Liver (tissue), 9 donors: ENCODE data around the gene EBLN2. TPM values are rescaled to one million over a fixed set of nuclear protein-coding genes. Genes with fewer than 3 reads are reported as not detected.

ENCODE experiments used
- DNase-seq: peaks from one replicate; pipeline ENCODE4 v3.0.0-alpha.2; 2017; ENCODE audit warnings: low spot score
- H3K27ac ChIP-seq, 2 donors: one replicate each; pipeline ENCODE4 v1.7.0; 2013; ENCODE audit warnings: inconsistent platforms in 2 of 2, low read length in 2 of 2, control low read depth in 1 of 2, low read depth in 1 of 2, mild to moderate bottlenecking in 1 of 2
- H3K27me3 ChIP-seq, 4 donors: one replicate each; pipeline versions ENCODE4 v1.6.1 to v1.7.0; 2013; ENCODE audit warnings: low read length in 3 of 4, inconsistent platforms in 1 of 4, mild to moderate bottlenecking in 1 of 4, moderate library complexity in 1 of 4; ENCODE audit not compliant: control insufficient read depth in 4 of 4, insufficient read depth in 4 of 4
- H3K36me3 ChIP-seq, 4 donors: one replicate each; pipeline versions ENCODE4 v1.6.1 to v1.7.0; 2013; ENCODE audit warnings: low read length in 3 of 4, mild to moderate bottlenecking in 3 of 4, low read depth in 1 of 4, moderate library complexity in 1 of 4; ENCODE audit not compliant: control insufficient read depth in 4 of 4, insufficient read depth in 3 of 4
- H3K4me1 ChIP-seq, 4 donors: one replicate each; pipeline versions ENCODE4 v1.6.1 to v1.7.0; 2013; ENCODE audit warnings: low read length in 3 of 4, mild to moderate bottlenecking in 3 of 4, moderate library complexity in 1 of 4; ENCODE audit not compliant: control insufficient read depth in 4 of 4, insufficient read depth in 4 of 4
- H3K4me3 ChIP-seq, 3 donors: one replicate each; pipeline versions ENCODE4 v1.6.1 to v1.7.0; 2013; ENCODE audit warnings: low read length in 3 of 3, control low read depth in 1 of 3, low read depth in 1 of 3, mild to moderate bottlenecking in 1 of 3
- H3K9ac ChIP-seq, 2 donors: one replicate each; pipeline ENCODE4 v1.7.0; 2013; ENCODE audit warnings: low read length in 2 of 2, mild to moderate bottlenecking in 2 of 2, moderate library complexity in 2 of 2, control low read depth in 1 of 2, low read depth in 1 of 2
- H3K9me3 ChIP-seq, 4 donors: one replicate each; pipeline versions ENCODE4 v1.6.1 to v1.7.0; 2013; ENCODE audit warnings: low read length in 3 of 4; ENCODE audit not compliant: control insufficient read depth in 4 of 4
- CTCF ChIP-seq: fragments of 150-350 bp; IDR thresholded peaks from 2 replicates; pipeline ENCODE4 v1.5.1; 2017; ENCODE audit warnings: improper control_type of control experiment, low read depth, low read length; ENCODE audit not compliant: missing input control
- EGR1 ChIP-seq, 2 donors: IDR thresholded peaks; 2 replicates each; pipeline ENCODE4 v1.6.1; 2016 to 2018; ENCODE audit warnings: antibody characterized with exemption in 2 of 2, low read depth in 2 of 2
- FOXA1 ChIP-seq: IDR thresholded peaks from 2 replicates; pipeline ENCODE4 v1.6.1; 2016; ENCODE audit warnings: antibody characterized with exemption
- FOXA2 ChIP-seq: IDR thresholded peaks from 2 replicates; pipeline ENCODE4 v1.6.1; 2016; ENCODE audit warnings: antibody characterized with exemption
- GABPA ChIP-seq, 2 donors: IDR thresholded peaks in 1 of 2; conservative IDR thresholded peaks in 1 of 2; 2 replicates each; pipeline ENCODE4 v1.6.1; 2016; ENCODE audit warnings: antibody characterized with exemption in 2 of 2, mild to moderate bottlenecking in 1 of 2, moderate library complexity in 1 of 2
- HNF4A ChIP-seq, 2 donors: conservative IDR thresholded peaks; 2 replicates each; pipeline ENCODE4 v1.6.1; 2016; ENCODE audit warnings: antibody characterized with exemption in 2 of 2, mild to moderate bottlenecking in 2 of 2
- HNF4G ChIP-seq: IDR thresholded peaks from 2 replicates; pipeline ENCODE4 v1.6.1; 2016; ENCODE audit warnings: antibody characterized with exemption
- JUND ChIP-seq, 2 donors: IDR thresholded peaks; 2 replicates each; pipeline ENCODE4 v1.6.1; 2016; ENCODE audit warnings: antibody characterized with exemption in 2 of 2
- SP1 ChIP-seq: IDR thresholded peaks from 2 replicates; pipeline ENCODE4 v1.6.1; 2018; ENCODE audit warnings: antibody characterized with exemption, mild to moderate bottlenecking
- TAF1 ChIP-seq: conservative IDR thresholded peaks from 2 replicates; pipeline ENCODE4 v1.6.1; 2016; ENCODE audit warnings: antibody characterized with exemption, mild to moderate bottlenecking
- YY1 ChIP-seq: IDR thresholded peaks from 2 replicates; pipeline ENCODE4 v1.6.1; 2016; ENCODE audit warnings: antibody characterized with exemption, mild to moderate bottlenecking
- WGBS: extraction: QIAGEN DNeasy Blood & Tissue Kit; methylation state at CpG from one replicate; pipeline ENCODE4 v1.1.7; 2013; 5-methylcytosine and 5-hydroxymethylcytosine counted together
- polyA plus RNA-seq, 2 donors: library from polyadenylated mRNA; stranded (reverse) in 1 of 2; unstranded in 1 of 2; fragments of 200-250 nt in 1 of 2; fragments of >200 nt in 1 of 2; fragmentation: Nextera tagmentation in 1 of 2; extraction: Ambion mirVana in 1 of 2; gene quantifications; one replicate each; pipeline versions ENCODE4 v1.2.1 to v1.2.3, GENCODE V29; 2013 to 2015
- total RNA-seq, 2 donors: library from RNA; depleted of rRNA; stranded (reverse); fragments of >200 nt; gene quantifications; one replicate each; pipeline ENCODE4 v1.2.3, GENCODE V29; 2014
- TF ChIP-seq, protein P1 (sequence below): IDR thresholded peaks from 2 replicates; pipeline ENCODE4 v1.6.1; 2016; ENCODE audit warnings: antibody characterized with exemption
- TF ChIP-seq, protein P2 (sequence below): IDR thresholded peaks from 2 replicates; pipeline ENCODE4 v1.6.1; 2016; ENCODE audit warnings: antibody characterized with exemption
- TF ChIP-seq, protein P3 (sequence below): IDR thresholded peaks from 2 replicates; pipeline ENCODE4 v1.6.1; 2016; ENCODE audit warnings: antibody characterized with exemption
- TF ChIP-seq, protein P4 (sequence below): IDR thresholded peaks from 2 replicates; pipeline ENCODE4 v1.6.1; 2016; ENCODE audit warnings: antibody characterized with exemption, mild to moderate bottlenecking
- donor health status: healthy.
- donor health status: healthy.
- donor health status: healthy.
- donor health status: healthy.
- donor health status: healthy.

Gene EBLN2
- total RNA-seq, result 1 to 10 TPM; 2.4 to 7.2 TPM
- polyA plus RNA-seq, result 1 to 10 TPM in 1 of 2 donors, under 1 TPM in 1; 0.31 to 1.7 TPM

DNA sequence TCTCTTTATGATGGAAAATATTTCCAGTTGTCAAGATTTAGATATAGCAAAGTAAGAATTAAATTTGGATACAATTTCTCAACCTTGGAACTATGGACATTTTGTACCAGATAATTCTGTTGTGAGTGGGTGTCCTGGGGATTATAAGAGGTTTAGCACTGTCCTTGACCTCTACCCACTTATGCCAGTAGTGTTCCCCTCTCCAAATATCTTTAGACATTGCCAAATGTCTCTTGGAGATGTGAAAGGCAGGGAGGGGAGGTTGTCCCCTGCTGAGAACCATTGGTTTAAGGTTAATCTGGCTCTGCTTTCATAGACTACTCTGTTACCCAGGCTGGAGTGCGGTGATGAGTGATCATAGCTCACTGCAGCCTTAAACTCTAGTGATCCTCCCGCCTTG lies at the start of gene EBLN2:
TSS of gene EBLN2 (plus strand) at position 244 of the 400 bp plus-strand sequence. CDS start 423 bp downstream, outside the sequence.
- Histone ChIP-seq H3K27ac (no peak within 1 kb of the TSS), H3K9me3 (no peaks in the 10 kb centered on the region), H3K36me3 (peaks cover 0 to 30% (median 27%) of the 10 kb centered on the region in 4 donors), H3K9ac (peak within 1 kb of the TSS in 1 of 2 donors; percentile 22), H3K27me3 (no peaks in the 10 kb centered on the region), H3K4me1 (peaks cover 0 to 5% (median 4%) of the 10 kb centered on the region in 4 donors), H3K4me3 (no peak within 1 kb of the TSS)
- DNase-seq, result no peak
- WGBS, result 95% methylated on average over 2 of the region's 2 CpGs
- TF ChIP-seq FOXA2 (no peak), EGR1 (IDR thresholded peaks at IDR 0.05; ENCODE audit: low read depth in 2 of 2) (no peak), GABPA (IDR thresholded peaks at IDR 0.05 in 1 of 2, conservative IDR thresholded peaks at IDR 0.05 in 1 of 2) (no peak), JUND (IDR thresholded peaks at IDR 0.05) (no peak), YY1 (no peak), SP1 (no peak), FOXA1 (no peak)
- TF ChIP-seq, protein P1, sequence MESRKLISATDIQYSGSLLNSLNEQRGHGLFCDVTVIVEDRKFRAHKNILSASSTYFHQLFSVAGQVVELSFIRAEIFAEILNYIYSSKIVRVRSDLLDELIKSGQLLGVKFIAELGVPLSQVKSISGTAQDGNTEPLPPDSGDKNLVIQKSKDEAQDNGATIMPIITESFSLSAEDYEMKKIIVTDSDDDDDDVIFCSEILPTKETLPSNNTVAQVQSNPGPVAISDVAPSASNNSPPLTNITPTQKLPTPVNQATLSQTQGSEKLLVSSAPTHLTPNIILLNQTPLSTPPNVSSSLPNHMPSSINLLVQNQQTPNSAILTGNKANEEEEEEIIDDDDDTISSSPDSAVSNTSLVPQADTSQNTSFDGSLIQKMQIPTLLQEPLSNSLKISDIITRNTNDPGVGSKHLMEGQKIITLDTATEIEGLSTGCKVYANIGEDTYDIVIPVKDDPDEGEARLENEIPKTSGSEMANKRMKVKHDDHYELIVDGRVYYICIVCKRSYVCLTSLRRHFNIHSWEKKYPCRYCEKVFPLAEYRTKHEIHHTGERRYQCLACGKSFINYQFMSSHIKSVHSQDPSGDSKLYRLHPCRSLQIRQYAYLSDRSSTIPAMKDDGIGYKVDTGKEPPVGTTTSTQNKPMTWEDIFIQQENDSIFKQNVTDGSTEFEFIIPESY, result no peak
- TF ChIP-seq, protein P2, sequence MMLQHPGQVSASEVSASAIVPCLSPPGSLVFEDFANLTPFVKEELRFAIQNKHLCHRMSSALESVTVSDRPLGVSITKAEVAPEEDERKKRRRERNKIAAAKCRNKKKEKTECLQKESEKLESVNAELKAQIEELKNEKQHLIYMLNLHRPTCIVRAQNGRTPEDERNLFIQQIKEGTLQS, result no peak
- TF ChIP-seq, protein P3, sequence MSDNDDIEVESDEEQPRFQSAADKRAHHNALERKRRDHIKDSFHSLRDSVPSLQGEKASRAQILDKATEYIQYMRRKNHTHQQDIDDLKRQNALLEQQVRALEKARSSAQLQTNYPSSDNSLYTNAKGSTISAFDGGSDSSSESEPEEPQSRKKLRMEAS, result no peak

DNA sequence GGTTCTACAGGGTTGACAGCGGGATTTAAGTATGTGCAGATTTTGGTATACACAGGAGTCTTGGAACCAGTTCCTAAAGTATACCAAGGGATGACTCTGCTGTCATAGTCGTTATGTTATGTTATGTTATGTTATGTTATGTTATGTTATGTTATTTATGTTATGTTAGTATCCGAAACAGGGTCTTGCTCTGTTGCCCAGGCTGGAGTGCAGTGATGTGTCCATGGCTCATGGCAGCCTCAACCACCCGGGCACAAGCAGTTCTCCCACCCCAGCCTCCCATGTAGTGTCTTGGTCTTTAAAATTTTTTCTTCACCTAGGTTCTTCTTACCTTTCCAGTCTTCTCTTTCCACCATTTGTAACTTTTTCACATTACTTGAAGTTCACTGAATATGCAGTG lies 43.2 kb upstream of the EBLN2 start:
- TF ChIP-seq, protein P4, sequence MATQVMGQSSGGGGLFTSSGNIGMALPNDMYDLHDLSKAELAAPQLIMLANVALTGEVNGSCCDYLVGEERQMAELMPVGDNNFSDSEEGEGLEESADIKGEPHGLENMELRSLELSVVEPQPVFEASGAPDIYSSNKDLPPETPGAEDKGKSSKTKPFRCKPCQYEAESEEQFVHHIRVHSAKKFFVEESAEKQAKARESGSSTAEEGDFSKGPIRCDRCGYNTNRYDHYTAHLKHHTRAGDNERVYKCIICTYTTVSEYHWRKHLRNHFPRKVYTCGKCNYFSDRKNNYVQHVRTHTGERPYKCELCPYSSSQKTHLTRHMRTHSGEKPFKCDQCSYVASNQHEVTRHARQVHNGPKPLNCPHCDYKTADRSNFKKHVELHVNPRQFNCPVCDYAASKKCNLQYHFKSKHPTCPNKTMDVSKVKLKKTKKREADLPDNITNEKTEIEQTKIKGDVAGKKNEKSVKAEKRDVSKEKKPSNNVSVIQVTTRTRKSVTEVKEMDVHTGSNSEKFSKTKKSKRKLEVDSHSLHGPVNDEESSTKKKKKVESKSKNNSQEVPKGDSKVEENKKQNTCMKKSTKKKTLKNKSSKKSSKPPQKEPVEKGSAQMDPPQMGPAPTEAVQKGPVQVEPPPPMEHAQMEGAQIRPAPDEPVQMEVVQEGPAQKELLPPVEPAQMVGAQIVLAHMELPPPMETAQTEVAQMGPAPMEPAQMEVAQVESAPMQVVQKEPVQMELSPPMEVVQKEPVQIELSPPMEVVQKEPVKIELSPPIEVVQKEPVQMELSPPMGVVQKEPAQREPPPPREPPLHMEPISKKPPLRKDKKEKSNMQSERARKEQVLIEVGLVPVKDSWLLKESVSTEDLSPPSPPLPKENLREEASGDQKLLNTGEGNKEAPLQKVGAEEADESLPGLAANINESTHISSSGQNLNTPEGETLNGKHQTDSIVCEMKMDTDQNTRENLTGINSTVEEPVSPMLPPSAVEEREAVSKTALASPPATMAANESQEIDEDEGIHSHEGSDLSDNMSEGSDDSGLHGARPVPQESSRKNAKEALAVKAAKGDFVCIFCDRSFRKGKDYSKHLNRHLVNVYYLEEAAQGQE, result no peak
- no peak for TF ChIP-seq YY1
- no peak for TF ChIP-seq TAF1
- no peak for TF ChIP-seq HNF4A (conservative IDR thresholded peaks at IDR 0.05)
- no peak for TF ChIP-seq CTCF
- TF ChIP-seq HNF4G, result no peak
- no peak for TF ChIP-seq GABPA (IDR thresholded peaks at IDR 0.05 in 1 of 2, conservative IDR thresholded peaks at IDR 0.05 in 1 of 2)
- no peak overlapping the region for H3K4me3 ChIP-seq
- H3K27me3 ChIP-seq, result no peaks in the 10 kb centered on the region
- peaks cover 5 to 16% (median 5%) of the 10 kb centered on the region in 4 donors for H3K4me1 ChIP-seq
- no peak for DNase-seq
- peaks cover 0 to 2% (median 0%) of the 10 kb centered on the region in 4 donors for H3K36me3 ChIP-seq
- H3K9ac ChIP-seq, result no peak overlapping the region
- no peaks in the 10 kb centered on the region for H3K9me3 ChIP-seq
- WGBS, result 94% methylated on average over 4 of the region's 4 CpGs
- H3K27ac ChIP-seq, result no peak overlapping the region
